HG03469 (cell line): ENCODE data around the gene KCNK4.

Experiments
- ATAC-seq: cut with Tn5 transposase; IDR thresholded peaks from one replicate; pipeline ENCODE4 v1.9.1; 2021; ENCODE audit warnings: mild to moderate bottlenecking, moderate library complexity, moderate number of reproducible peaks; ENCODE audit not compliant: unreplicated experiment

Gene KCNK4

GRCh38 chr11:64342869-64343745 lies 52.0 kb downstream of the KCNK4 start:
- ATAC-seq = no peak

- ATAC-seq = no peak
These were observed 52.9 kb downstream of the KCNK4 start for GRCh38 chr11:64343767-64344559.

- no peak for ATAC-seq
These were observed 53.7 kb downstream of the KCNK4 start for GRCh38 chr11:64344787-64345186.

GRCh38 chr11:64347193-64347867 lies 56.2 kb downstream of the KCNK4 start:
- ATAC-seq = no peak

- no peak for ATAC-seq
These were observed 57.4 kb downstream of the KCNK4 start for GRCh38 chr11:64348383-64349024.

GRCh38 chr11:64349025-64349387 lies 57.9 kb downstream of the KCNK4 start:
- no peak for ATAC-seq

GRCh38 chr11:64349404-64349803 lies 58.3 kb downstream of the KCNK4 start:
- no peak for ATAC-seq
